ENCODE data around the gene MICAL2.

MICAL2 gene

DNA sequence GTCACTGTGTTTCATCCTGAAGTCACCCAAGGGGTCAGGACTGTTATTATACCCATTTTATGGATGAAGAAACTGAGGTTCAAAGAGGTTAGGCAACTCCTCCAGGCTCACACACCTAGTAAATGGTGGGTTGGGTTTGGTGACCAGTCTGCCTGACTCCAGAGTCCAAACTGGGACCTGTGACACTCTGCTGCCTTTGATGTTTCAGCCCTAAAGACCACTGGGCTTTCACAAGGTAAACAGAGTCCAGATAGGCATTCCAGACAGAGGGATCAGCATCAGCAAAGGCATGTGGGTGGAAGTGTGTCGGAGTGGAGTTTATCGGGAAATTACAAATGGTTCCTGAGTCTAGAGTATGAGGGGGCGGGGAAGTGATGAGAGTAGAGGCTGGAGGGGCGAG is 38.5 kb downstream of the MICAL2 start:
- TF ChIP-seq, protein P1, sequence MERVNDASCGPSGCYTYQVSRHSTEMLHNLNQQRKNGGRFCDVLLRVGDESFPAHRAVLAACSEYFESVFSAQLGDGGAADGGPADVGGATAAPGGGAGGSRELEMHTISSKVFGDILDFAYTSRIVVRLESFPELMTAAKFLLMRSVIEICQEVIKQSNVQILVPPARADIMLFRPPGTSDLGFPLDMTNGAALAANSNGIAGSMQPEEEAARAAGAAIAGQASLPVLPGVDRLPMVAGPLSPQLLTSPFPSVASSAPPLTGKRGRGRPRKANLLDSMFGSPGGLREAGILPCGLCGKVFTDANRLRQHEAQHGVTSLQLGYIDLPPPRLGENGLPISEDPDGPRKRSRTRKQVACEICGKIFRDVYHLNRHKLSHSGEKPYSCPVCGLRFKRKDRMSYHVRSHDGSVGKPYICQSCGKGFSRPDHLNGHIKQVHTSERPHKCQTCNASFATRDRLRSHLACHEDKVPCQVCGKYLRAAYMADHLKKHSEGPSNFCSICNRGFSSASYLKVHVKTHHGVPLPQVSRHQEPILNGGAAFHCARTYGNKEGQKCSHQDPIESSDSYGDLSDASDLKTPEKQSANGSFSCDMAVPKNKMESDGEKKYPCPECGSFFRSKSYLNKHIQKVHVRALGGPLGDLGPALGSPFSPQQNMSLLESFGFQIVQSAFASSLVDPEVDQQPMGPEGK (CRISPR knock-in tag; IDR thresholded peaks at IDR 0.05; ENCODE audit: borderline replicate concordance) = no peak
- no peak for TF ChIP-seq SNAI2 (CRISPR knock-in tag; IDR thresholded peaks at IDR 0.05)
- no peak for TF ChIP-seq ESRRG (CRISPR knock-in tag; IDR thresholded peaks at IDR 0.05)
- TF ChIP-seq ZC3H10 (CRISPR knock-in tag; IDR thresholded peaks at IDR 0.05) = no peak
- TF ChIP-seq ZFP30 (CRISPR knock-in tag; IDR thresholded peaks at IDR 0.05) = no peak
- TF ChIP-seq ARNTL (CRISPR knock-in tag; IDR thresholded peaks at IDR 0.05; ENCODE audit: borderline replicate concordance, low read depth) = no peak
- no peak for TF ChIP-seq BACH2 (CRISPR knock-in tag; IDR thresholded peaks at IDR 0.05; ENCODE audit: borderline replicate concordance)
- no peak for ATAC-seq

DNA sequence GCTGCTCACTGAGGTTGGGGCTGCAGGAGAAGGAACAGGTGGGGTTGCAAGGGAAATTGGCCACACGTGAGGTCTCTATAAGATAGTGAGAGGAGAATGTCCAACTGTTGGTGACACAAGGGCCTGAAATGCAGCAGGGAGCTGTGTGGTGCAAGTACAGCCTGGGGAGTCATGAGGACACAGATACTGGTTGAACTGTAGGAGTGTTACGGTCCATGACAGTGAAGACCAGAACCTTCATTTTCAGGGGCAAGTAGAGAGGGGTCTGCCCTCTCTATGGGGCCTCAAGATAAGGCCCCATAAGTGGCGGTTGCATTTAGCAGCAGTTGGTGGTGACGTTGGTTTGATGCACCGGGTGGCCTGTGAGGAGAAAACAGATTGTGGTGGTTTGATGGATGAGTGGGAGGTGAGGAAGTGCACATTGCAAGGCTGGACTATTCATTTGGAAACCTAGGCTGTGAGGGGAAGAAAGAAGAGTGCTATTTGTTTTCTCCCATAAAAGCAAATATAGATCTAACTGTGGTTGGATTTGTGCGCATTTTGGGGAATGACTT is 39.4 kb downstream of the MICAL2 start:
- no peak for ATAC-seq

DNA sequence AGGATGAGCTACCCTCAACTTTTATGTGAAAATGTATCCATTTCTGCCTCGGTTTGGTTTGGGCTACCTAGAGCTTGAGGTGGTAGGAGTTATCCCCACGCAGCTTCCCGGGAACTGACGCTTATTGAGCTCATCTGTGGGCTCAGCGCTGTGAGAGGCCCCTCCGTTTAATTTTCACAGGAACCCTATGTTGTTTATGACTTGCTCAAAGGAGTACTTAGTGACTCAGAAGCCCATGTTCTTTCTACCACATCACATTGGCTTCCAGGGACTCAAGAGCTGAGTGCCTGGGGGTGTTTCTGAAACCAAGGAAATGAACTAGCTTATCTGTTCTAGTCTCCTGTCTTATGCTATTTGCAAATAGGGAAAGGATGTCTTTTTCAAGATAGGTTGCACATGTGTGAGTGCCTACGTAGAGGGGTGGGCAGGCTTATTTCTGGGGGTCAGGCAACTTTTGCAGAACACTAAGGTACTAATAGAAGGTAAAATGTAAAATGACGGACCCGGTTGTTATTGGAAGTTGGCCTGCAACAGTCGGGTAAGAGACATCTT is 40.5 kb downstream of the MICAL2 start:
- TF ChIP-seq ZC3H10 (CRISPR knock-in tag; IDR thresholded peaks at IDR 0.05) (no peak), TCF4 (CRISPR knock-in tag; IDR thresholded peaks at IDR 0.05; ENCODE audit: borderline replicate concordance) (no peak), OSR1 (CRISPR knock-in tag; IDR thresholded peaks at IDR 0.05) (no peak), ZNF565 (CRISPR knock-in tag; conservative IDR thresholded peaks at IDR 0.05; ENCODE audit: low read depth) (no peak), ZFP30 (CRISPR knock-in tag; IDR thresholded peaks at IDR 0.05) (no peak), ZNF70 (CRISPR knock-in tag; IDR thresholded peaks at IDR 0.05) (no peak)
- TF ChIP-seq, protein P2, sequence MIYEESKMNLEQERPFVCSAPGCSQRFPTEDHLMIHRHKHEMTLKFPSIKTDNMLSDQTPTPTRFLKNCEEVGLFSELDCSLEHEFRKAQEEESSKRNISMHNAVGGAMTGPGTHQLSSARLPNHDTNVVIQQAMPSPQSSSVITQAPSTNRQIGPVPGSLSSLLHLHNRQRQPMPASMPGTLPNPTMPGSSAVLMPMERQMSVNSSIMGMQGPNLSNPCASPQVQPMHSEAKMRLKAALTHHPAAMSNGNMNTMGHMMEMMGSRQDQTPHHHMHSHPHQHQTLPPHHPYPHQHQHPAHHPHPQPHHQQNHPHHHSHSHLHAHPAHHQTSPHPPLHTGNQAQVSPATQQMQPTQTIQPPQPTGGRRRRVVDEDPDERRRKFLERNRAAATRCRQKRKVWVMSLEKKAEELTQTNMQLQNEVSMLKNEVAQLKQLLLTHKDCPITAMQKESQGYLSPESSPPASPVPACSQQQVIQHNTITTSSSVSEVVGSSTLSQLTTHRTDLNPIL (CRISPR knock-in tag; IDR thresholded peaks at IDR 0.05; ENCODE audit: low read depth) = no peak
- no peak for ATAC-seq

More for the DNA sequence above, 39.4 kb downstream of the MICAL2 start:
- TF ChIP-seq ARNTL (CRISPR knock-in tag; IDR thresholded peaks at IDR 0.05; ENCODE audit: borderline replicate concordance, low read depth) (no peak), PPARA (CRISPR knock-in tag; IDR thresholded peaks at IDR 0.05; ENCODE audit: borderline replicate concordance) (no peak), OSR1 (CRISPR knock-in tag; IDR thresholded peaks at IDR 0.05) (no peak), TOX (CRISPR knock-in tag; IDR thresholded peaks at IDR 0.05; ENCODE audit: borderline replicate concordance) (no peak), ZNF565 (CRISPR knock-in tag; conservative IDR thresholded peaks at IDR 0.05; ENCODE audit: low read depth) (no peak), CSDC2 (CRISPR knock-in tag; IDR thresholded peaks at IDR 0.05) (no peak), RARB (CRISPR knock-in tag; IDR thresholded peaks at IDR 0.05) (no peak), ZNF8 (CRISPR knock-in tag; IDR thresholded peaks at IDR 0.05) (no peak), ZC3H10 (CRISPR knock-in tag; IDR thresholded peaks at IDR 0.05) (no peak), ISL1 (CRISPR knock-in tag; IDR thresholded peaks at IDR 0.05) (no peak), ESRRG (CRISPR knock-in tag; IDR thresholded peaks at IDR 0.05) (no peak), TCF4 (CRISPR knock-in tag; IDR thresholded peaks at IDR 0.05; ENCODE audit: borderline replicate concordance) (no peak), ZNF70 (CRISPR knock-in tag; IDR thresholded peaks at IDR 0.05) (no peak)
- TF ChIP-seq, protein P3, sequence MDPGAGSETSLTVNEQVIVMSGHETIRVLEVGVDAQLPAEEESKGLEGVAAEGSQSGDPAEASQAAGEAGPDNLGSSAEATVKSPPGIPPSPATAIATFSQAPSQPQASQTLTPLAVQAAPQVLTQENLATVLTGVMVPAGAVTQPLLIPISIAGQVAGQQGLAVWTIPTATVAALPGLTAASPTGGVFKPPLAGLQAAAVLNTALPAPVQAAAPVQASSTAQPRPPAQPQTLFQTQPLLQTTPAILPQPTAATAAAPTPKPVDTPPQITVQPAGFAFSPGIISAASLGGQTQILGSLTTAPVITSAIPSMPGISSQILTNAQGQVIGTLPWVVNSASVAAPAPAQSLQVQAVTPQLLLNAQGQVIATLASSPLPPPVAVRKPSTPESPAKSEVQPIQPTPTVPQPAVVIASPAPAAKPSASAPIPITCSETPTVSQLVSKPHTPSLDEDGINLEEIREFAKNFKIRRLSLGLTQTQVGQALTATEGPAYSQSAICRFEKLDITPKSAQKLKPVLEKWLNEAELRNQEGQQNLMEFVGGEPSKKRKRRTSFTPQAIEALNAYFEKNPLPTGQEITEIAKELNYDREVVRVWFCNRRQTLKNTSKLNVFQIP (CRISPR knock-in tag; IDR thresholded peaks at IDR 0.05; ENCODE audit: borderline replicate concordance, low read depth) = no peak

DNA sequence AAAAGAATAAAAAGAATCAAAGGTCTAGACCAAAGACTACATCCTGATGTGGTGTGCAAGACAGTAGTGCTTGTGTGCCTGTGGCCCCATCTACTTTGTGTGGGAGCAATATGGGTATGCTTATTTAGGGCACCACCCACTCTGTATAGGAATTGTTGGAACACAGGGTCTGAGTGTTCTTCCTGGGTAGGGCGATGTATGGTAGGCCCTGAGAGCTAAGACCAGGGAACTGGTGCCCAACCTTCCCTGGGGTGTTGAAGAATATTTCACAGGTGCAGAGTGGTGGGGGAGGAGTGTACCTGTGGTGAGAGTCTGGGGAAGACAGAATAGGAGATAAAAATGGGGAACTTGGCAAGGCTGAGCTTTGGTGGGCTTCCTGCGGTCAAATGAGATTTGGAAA is 41.9 kb downstream of the MICAL2 start:
- no peak for TF ChIP-seq ISL1 (CRISPR knock-in tag; IDR thresholded peaks at IDR 0.05)
- TF ChIP-seq OSR1 (CRISPR knock-in tag; IDR thresholded peaks at IDR 0.05) = no peak
- no peak for TF ChIP-seq ZNF565 (CRISPR knock-in tag; conservative IDR thresholded peaks at IDR 0.05; ENCODE audit: low read depth)
- TF ChIP-seq, protein P4, sequence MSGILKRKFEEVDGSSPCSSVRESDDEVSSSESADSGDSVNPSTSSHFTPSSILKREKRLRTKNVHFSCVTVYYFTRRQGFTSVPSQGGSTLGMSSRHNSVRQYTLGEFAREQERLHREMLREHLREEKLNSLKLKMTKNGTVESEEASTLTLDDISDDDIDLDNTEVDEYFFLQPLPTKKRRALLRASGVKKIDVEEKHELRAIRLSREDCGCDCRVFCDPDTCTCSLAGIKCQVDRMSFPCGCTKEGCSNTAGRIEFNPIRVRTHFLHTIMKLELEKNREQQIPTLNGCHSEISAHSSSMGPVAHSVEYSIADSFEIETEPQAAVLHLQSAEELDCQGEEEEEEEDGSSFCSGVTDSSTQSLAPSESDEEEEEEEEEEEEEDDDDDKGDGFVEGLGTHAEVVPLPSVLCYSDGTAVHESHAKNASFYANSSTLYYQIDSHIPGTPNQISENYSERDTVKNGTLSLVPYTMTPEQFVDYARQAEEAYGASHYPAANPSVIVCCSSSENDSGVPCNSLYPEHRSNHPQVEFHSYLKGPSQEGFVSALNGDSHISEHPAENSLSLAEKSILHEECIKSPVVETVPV (CRISPR knock-in tag; IDR thresholded peaks at IDR 0.05) = no peak
- TF ChIP-seq GLIS3 (CRISPR knock-in tag; IDR thresholded peaks at IDR 0.05) = no peak
- no peak for TF ChIP-seq ARNTL (CRISPR knock-in tag; IDR thresholded peaks at IDR 0.05; ENCODE audit: borderline replicate concordance, low read depth)
- TF ChIP-seq TOX (CRISPR knock-in tag; IDR thresholded peaks at IDR 0.05; ENCODE audit: borderline replicate concordance) = no peak
- TF ChIP-seq ZC3H10 (CRISPR knock-in tag; IDR thresholded peaks at IDR 0.05) = no peak
- TF ChIP-seq, protein P5, sequence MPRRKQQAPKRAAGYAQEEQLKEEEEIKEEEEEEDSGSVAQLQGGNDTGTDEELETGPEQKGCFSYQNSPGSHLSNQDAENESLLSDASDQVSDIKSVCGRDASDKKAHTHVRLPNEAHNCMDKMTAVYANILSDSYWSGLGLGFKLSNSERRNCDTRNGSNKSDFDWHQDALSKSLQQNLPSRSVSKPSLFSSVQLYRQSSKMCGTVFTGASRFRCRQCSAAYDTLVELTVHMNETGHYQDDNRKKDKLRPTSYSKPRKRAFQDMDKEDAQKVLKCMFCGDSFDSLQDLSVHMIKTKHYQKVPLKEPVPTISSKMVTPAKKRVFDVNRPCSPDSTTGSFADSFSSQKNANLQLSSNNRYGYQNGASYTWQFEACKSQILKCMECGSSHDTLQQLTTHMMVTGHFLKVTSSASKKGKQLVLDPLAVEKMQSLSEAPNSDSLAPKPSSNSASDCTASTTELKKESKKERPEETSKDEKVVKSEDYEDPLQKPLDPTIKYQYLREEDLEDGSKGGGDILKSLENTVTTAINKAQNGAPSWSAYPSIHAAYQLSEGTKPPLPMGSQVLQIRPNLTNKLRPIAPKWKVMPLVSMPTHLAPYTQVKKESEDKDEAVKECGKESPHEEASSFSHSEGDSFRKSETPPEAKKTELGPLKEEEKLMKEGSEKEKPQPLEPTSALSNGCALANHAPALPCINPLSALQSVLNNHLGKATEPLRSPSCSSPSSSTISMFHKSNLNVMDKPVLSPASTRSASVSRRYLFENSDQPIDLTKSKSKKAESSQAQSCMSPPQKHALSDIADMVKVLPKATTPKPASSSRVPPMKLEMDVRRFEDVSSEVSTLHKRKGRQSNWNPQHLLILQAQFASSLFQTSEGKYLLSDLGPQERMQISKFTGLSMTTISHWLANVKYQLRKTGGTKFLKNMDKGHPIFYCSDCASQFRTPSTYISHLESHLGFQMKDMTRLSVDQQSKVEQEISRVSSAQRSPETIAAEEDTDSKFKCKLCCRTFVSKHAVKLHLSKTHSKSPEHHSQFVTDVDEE (CRISPR knock-in tag; IDR thresholded peaks at IDR 0.05) = no peak
- no peak for TF ChIP-seq PPARA (CRISPR knock-in tag; IDR thresholded peaks at IDR 0.05; ENCODE audit: borderline replicate concordance)
- ATAC-seq = no peak
